Adipose tissue (tissue), 3 donors: ENCODE measurements around the gene CHML. TPM values are rescaled to one million over a fixed set of nuclear protein-coding genes. Genes with fewer than 3 reads are reported as not detected.

ENCODE experiments used
- H3K27ac ChIP-seq: one replicate; pipeline ENCODE4 v1.5.1; 2013; ENCODE audit warnings: low read depth, low read length
- WGBS, 3 donors: extraction: QIAGEN DNeasy Blood & Tissue Kit; methylation state at CpG; one replicate each; pipeline ENCODE4 v1.1.7; 2013; 5-methylcytosine and 5-hydroxymethylcytosine counted together
- polyA plus RNA-seq, 3 donors: library from polyadenylated mRNA; stranded (reverse); fragments of 200-250 nt; gene quantifications; one replicate each; pipeline ENCODE4 v1.2.3, GENCODE V29; 2013
- donor health status: healthy with polysubstance abuse.
- donor health status: Bipolar disorder and iron deficiency.
- donor health status: healthy.

CHML gene
- polyA plus RNA-seq, 3 donors, result 0.79 to 1.9 (median 1.3) TPM

DNA sequence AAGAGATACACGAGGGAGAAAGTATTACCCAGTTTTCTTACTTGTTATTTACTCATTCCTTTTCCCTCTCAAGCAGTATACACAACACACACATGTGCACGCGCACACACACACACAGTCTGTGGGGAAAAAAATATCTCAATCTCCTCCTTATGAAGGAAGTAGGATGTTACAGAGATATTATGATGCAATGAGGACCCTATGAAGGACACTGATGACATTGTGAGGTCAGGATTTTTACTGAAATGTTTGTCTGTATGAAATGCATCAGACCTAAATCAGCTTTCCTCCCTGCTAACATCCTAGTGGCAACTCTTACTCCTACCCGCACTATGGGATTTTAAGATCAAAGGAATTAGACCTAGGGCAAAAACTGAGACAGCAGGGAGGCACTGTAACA lies 11.8 kb upstream of the CHML start, which contains the start of gene WDR64:
Gene WDR64 (plus strand): TSS at position 270 of the 400 bp plus-strand sequence. CDS start 204 bp downstream, outside the sequence.
- H3K27ac ChIP-seq, result no peak within 1 kb of the TSS
- 79 to 90% (median 83%) methylated on average over 4 of the region's 4 CpGs for WGBS, 3 donors

DNA sequence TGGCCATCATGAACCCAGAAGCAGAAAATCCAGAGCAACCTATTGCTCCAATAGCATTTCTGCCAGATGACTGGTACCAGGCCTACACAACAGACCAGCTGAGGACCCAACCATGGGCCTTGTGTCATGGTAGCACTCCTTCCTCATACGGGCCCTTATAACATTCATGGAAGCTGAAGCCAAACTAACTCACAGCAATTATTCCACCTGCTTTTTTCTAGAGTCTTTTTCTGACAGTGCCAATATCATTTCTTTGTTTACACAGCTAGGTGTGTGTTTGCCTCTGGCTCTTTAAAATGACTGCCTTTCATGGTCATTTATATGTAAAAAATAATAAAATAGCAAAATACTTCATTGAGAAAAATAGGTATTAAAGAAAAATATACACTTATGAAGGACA lies 8.0 kb upstream of the CHML start:
- no peak overlapping the region for H3K27ac ChIP-seq
- 74 to 94% (median 93%) methylated on average over 1 of the region's 1 CpG for WGBS, 3 donors

DNA sequence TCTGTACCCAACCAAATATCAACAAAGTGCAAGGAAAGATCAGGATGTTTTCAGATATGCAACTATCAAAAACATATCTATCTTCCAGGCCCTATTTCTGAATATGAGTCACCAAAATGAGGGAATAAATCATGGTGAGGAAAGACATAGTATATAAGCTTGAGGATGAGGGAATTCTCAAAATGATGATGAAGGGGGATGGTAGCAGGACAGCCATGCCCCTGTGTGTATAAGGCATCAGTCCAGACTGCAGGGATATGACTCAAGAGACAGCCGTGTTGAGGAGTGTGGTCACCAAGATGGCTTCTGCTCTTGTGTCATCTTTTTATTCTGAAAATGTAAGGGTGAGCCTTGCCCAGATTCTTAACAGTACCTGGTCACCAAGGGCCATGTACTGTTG lies 7.5 kb upstream of the CHML start:
- WGBS, 3 donors, result 62 to 91% (median 81%) methylated on average over 1 of the region's 1 CpG
- no peak overlapping the region for H3K27ac ChIP-seq

DNA sequence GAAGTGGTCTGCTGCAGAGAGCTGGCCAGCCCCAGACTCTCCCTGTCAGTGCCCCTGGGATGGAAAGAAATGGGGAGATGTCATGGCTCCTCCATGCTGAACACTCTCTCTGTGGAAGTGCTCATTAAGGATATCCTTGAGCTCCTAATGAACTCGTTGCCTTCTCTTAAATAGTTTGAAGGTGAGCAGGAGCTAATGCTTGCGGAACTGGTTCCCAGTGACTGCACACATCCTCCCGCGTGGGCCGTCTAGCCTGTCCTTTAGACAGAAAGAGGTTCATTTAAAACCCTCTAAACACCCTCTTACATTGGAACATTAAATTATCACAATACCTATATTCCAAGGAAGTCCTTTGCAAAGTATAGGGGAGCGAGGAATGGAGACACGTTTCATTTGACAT lies 6.0 kb upstream of the CHML start:
- no peak overlapping the region for H3K27ac ChIP-seq
- 73 to 89% (median 86%) methylated on average over 7 of the region's 7 CpGs for whole genome bisulfite sequencing, 3 donors

DNA sequence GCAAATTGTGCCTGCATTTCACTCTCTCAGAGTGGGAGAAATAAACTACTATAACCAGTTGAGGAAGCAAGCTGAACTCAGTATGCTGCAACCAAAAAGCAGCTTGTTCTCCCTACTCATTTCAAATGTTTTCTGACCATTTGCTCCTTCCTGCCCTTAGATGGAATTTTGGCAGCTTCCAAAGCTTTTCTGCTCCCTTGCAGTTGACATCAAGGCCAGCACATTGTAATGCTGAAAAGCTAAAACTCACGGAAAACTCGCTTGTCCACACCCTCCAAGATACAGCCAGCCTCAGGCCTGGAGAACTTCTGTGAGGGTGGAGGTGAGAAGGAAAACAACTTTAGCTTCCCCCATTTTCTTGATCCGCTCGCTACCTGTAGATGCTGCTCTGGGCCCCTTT lies 5.0 kb upstream of the CHML start:
- WGBS, 3 donors, result 71 to 74% (median 73%) methylated on average over 4 of the region's 4 CpGs
- no peak overlapping the region for H3K27ac ChIP-seq

DNA sequence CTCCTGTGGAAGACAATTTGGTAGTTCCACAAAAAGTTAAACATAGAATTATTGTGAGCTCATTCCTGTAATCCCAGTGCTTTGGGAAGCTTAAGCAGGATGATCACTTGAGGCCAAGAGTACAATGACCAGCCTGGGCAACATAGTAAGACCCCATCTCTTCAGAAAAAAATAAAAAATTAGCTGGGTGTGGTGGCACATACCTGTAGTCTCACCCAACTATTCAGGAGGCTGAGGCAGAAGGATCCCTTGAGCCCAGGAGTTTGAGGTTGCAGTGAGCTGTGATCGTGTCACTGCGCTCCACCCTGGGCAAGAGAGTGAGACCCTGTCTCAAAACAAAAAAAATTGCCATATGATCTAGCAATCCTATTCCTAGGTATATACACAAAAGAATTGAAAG lies 4.1 kb upstream of the CHML start:
- H3K27ac ChIP-seq, result no peak overlapping the region
- 95 to 100% (median 98%) methylated on average over 2 of the region's 2 CpGs for WGBS, 3 donors

DNA sequence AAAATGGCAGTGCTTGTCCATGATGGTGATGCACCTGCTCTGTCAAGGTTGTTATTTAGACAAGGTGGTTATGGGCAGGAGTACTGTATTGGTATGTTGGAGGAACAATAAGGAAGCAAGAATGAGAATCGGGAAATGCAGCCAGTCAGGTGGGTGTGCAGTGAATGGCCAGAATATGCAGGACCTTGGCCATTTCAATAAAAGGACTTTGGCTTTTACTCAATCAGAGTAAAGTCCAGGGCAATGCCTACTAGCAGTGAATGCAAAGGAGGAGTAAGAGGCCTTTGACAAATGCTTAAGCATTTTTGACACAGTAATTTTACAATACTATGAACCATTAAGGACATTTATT lies 2.4 kb upstream of the CHML start:
- no peak overlapping the region for H3K27ac ChIP-seq
- 90 to 97% (median 95%) methylated on average over 1 of the region's 1 CpG for whole genome bisulfite sequencing, 3 donors

DNA sequence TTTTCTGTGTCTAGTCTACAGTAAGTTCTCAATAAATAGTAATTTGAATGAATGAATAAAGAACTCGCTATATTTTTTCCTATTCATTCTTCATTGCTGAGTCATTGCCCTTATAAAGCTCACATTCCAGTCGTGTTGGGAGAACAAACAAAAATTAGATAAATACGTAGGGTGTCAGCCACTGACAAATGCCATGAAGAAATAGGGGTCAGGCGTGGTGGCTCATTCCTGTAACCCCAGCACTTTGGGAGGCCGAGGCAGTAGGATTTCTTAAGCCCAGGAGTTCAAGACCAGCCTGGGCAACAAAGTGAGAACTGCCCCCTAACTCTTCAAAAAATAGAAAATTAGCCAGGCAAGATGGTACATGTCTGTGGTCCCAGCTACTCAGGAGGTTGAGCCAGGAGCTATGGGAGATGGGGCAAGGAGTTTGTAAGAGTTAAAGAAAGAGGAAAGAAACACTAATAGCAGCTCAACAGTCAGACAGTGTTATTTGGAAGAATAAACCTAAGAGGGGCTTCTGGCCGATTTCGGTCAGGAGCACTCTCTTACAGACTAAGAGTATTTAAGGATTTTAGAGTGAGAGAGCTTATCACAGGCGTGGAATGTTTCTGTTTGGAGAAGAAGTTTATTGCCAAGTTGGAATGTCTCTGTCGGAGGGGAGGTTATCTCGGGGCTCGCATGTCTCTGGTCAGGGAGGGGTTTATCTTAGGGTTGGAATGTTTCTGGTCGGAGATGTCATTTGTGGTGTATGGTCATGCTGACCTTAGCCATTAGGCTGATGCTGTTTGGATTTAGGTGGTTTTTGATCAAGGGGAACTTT lies 1.8 kb upstream of the CHML start:
- WGBS, 3 donors, result 63 to 77% (median 76%) methylated on average over 12 of the region's 12 CpGs
- H3K27ac ChIP-seq, result no peak overlapping the region

DNA sequence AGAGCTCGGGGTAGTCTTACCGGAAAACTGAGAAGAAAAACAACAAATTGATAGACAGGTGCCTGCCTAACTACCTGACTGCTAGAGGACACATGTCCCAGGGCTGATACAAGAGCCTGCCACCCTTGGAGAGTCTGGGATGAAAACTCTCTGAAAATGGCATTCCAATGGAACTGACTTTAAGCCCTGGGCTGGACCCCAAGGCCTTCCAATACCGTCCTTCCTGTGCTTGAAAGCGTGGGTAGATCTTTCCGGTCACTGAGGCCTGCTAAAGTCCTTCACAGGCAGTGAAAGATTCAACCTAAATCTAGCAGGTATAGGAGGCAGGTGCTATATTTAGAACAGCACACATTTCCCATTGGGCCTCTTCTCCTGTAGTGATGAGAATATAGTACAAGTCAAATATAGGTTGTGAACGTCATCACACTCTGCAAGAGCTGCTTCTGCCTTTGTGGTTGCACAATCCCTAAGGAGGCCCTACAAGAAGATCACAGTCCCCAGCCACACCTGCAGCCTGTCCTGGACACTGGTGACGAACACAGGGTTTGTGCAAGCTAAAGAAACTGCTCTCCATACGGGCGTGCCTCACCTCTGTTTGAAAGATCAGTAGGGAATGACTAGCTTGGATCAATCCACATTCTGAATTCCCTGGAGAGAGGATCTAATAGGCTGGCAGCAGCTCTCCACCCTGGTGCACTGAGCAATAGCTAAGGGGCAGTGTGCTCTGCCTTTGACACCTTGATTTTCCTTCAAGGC lies 876 bp upstream of the CHML start:
- whole genome bisulfite sequencing, 3 donors, result 79 to 87% (median 85%) methylated on average over 9 of the region's 9 CpGs
- no peak overlapping the region for H3K27ac ChIP-seq

DNA sequence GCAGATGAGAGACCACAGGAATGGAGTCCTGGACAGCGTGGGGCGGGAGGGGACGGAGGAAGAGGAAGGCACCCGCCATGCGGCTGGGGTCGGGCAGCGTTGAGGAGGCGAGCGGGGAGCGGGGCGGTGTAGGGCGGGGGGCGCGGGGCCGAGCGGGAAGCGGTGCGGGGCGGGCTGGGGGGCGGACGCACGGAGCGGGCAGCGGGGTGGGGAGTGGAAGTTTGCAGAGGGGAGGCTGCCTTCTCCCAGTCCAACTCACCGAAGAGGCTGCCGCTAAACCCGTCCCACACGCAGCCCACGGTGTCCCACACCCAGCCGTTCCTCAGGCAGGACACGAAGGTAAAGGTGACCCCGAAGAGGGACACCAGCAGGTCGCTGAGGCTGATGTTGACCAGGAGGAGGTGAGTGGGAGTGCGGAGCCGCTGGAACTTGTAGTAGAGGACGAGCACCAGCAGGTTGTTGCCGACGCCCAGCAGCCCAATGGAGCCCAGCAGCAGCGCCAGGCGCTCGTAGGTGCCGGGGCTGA lies 483 bp downstream of the CHML start:
- no peak overlapping the region for H3K27ac ChIP-seq
- WGBS, 3 donors, result 0 to 1% (median 0%) methylated on average over 25 to 42 of the region's 42 CpGs

DNA sequence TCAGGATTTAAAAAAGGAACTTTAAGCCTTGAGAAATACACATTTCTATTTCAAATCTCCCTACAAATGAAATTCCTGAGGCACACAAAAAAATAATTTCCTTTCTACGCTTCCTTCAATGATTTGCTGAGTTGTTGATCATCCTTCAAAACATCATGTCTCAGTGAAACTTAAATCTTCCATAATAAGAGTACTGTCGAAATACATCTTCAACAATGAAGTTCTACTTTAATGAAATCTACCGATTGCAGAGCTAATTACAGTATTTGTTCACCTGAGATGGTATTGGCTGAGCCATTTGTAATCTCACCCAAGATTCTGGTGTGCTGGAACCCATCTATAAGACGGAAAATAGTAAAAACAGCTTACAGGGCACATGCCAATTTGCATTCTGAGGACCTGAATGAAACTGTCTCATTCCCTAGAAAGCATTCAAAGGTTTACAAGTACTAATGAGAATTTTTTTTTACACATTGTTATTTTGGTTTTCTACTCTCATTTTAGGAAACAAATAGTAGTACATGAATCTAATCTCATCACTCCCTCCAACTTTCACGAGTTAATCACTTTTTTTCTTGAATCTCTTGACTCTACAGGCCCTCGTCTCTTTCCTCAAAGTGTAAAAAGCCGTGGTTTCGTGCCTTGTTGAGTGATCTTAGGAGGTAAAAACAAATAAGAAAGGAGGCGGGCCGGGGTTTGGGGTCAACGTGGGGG lies 1.1 kb downstream of the CHML start:
- H3K27ac ChIP-seq, result no peak overlapping the region
- 10 to 16% (median 12%) methylated on average over 11 of the region's 11 CpGs for WGBS, 3 donors

DNA sequence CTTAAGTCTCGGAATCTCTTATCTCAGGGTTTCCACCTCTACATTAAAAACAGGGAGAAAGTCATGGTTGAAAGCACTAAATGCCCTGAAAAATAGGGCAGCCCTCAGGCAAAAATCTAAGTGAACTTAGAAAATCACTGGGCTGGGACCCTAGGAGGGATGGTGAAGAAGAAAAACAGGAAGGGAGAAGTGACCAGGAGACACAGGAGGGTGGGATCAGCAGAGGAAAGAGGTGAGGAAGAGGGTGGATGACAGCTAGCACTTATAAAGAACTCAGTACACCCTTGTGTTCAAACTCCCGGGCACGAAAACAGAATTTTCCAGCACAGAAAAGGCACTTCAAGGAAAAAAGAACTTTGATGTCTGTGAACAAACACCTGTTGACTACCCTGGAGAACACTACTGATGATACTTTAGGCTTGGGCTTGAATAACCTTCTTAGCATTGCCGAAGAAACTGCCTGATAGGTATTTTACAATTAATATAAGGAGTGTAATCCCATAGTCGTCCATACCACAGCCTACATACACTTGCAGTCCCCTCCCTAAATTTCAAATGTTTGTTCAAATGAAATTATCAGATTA lies 2.0 kb downstream of the CHML start:
- 64 to 89% (median 84%) methylated on average over 5 of the region's 5 CpGs for WGBS, 3 donors
- no peak overlapping the region for H3K27ac ChIP-seq

DNA sequence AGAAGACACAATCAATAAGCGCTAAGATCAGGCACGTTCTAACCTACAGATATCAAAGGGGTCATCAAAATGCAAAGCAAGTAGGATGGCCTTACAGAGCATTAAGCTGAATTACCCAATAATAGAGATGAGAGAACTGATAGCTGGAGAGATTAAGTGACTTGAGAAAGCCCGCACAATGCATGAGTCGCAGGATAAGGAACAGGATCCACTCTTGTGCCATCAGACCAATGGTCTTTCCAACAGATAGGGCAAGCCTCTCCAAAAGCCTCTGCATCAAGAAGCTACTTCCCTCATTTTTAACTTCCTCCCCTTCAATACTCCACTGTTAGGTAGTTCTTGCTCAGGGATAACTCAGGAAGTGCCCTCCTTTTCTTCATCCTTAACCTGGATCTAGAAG lies 2.6 kb downstream of the CHML start:
- no peak overlapping the region for H3K27ac ChIP-seq
- 73 to 84% (median 77%) methylated on average over 4 of the region's 4 CpGs for WGBS, 3 donors

DNA sequence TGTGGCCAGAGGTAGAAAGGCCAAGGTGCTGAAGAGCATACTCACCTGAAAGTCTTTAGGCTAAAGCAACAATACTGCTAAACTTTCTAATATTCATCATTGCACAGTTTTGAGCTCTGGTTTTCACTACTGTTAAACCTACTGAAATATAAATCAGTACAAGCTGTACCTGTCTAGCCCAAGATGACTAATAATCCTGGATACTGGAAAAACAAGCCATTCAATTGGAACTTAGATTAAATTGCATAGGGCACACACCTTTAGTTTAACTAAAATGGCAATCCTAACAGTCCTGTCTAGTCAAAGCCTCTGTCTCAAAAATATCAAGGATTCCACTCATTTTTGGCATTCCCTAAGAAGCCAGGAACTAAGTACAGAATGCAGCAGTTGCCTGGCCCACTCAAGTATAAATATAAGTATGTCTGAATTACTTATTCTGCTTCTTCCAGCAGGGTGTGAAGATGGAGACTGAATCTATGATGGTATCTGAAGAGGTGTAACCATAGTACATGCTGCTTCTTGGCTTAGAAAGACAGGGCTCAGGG lies 3.1 kb downstream of the CHML start:
- H3K27ac ChIP-seq, result no peak overlapping the region

DNA sequence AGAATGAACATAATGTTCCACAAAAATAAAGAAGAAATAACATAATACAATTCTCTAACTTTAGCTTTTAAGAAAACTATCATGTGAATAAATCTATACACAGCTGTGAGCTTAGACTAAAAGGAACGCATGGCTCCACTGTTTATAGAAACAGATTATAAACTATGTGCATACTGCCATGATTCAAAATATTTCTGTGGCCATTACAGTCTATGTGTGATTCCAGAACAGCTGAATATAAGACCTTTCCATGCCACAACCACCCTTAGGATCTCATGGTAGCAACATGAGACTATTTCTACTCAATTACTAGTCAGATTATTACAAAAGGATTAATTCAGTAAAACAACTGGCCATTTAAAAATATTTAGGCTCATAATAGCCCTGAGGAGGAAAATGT lies 3.9 kb downstream of the CHML start:
- 78 to 92% (median 81%) methylated on average over 1 of the region's 1 CpG for WGBS, 3 donors
- H3K27ac ChIP-seq, result no peak overlapping the region

DNA sequence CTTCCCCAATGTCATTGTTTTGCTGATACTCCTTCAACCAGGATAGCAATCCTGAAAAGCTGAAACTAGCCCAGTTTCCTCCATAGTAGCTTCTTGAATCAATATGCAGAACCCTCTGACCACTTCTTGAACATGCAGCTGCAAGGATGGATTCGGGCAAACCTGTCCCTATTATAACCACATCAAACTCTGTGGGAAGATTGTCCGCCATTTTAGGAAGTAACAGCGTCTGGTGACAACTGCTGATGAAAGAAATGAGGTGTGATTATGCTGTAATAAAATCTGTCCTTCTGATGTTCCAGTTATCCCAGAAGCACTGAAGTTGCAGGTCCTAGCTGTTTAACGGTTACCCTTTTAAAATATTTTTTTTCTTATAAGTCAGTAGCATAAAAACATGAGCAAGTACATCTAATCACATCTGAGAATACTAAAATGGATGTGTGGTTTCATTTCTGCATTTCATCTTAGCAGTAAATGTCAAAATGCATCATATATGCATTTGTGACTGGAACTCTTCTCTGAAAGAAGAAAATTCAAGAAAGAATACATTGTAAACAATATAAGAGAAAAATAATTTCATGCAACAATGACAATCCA lies 4.5 kb downstream of the CHML start:
- H3K27ac ChIP-seq, result no peak overlapping the region
- 86 to 90% (median 88%) methylated on average over 4 of the region's 4 CpGs for WGBS, 3 donors

DNA sequence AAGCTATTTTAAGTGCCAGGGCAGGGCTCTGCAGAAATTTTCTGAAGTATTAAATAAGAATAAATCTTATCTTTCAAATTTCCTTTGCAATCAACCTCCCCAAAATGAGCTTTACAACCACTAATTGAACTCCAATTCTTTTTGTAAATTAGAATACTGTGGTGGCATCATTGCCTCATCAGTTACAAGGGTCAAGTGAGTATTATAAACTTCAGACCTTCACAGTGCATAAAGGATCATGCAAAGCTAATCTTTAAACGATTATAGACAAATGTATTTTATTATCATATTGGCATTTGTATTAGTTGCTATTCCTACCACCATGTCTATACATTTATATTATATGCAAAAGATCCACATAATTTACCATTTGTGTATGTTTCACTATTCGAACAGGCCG lies 7.2 kb downstream of the CHML start:
- 92 to 95% (median 92%) methylated on average over 3 of the region's 3 CpGs for WGBS, 3 donors
- H3K27ac ChIP-seq, result no peak overlapping the region

DNA sequence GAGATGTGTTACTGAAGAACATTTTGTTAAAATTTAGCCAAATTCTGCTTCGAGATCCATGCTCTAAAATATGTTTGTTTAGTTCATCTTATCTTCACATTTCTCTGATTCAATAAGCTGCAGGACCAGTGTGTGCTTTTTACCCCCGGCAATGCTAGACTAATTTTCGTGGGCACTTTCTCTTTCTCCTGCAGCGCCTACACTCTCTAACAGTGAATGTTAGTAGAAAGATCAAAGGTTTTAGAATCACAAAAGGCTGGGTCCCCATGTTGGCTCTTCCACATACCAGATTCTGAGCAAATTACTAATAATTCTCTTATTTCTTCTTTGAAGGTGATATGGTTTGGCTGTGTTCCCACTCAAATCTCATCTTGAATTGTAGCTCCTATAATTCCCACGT lies 8.5 kb downstream of the CHML start:
- H3K27ac ChIP-seq, result no peak overlapping the region
- WGBS, 3 donors, result 50 to 92% (median 89%) methylated on average over 5 of the region's 5 CpGs
